PC-9 (cell line): Measurements from ENCODE around the gene USH1C.

ENCODE experiments used
- EZH2 ChIP-seq: fragments of 200-600 bp; sonication (generic); IDR thresholded peaks from 2 replicates; pipeline ENCODE4 v1.8.0; 2017; ENCODE audit warnings: antibody characterized with exemption, low read depth
- TF ChIP-seq, protein P1 (sequence below): fragments of 200-600 bp; sonication (generic); conservative IDR thresholded peaks from 2 replicates; pipeline ENCODE4 v1.6.1; 2017; ENCODE audit warnings: mixed run types, antibody characterized with exemption, mild to moderate bottlenecking, moderate library complexity

GRCh38 chr11:17579451-17579850, 35.2 kb upstream of the USH1C start:
- no peak for TF ChIP-seq EZH2
- TF ChIP-seq, protein P1, sequence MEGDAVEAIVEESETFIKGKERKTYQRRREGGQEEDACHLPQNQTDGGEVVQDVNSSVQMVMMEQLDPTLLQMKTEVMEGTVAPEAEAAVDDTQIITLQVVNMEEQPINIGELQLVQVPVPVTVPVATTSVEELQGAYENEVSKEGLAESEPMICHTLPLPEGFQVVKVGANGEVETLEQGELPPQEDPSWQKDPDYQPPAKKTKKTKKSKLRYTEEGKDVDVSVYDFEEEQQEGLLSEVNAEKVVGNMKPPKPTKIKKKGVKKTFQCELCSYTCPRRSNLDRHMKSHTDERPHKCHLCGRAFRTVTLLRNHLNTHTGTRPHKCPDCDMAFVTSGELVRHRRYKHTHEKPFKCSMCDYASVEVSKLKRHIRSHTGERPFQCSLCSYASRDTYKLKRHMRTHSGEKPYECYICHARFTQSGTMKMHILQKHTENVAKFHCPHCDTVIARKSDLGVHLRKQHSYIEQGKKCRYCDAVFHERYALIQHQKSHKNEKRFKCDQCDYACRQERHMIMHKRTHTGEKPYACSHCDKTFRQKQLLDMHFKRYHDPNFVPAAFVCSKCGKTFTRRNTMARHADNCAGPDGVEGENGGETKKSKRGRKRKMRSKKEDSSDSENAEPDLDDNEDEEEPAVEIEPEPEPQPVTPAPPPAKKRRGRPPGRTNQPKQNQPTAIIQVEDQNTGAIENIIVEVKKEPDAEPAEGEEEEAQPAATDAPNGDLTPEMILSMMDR, result no peak
